Lung (tissue), 12 donors: ENCODE results near the gene ARPP21. TPM values are rescaled to one million over a fixed set of nuclear protein-coding genes. Genes with fewer than 3 reads are reported as not detected.

ENCODE experiments used
- ATAC-seq: fragments of 200-7000 bp; cut with Tn5 transposase; one replicate; pipeline ENCODE4 v1.9.1; 2020; ENCODE audit warnings: moderate number of reproducible peaks; ENCODE audit not compliant: insufficient read depth, low FRiP score
- DNase-seq, 3 donors: peaks; one replicate each; pipeline ENCODE4 v3.0.0-alpha.2; 2013 to 2017
- H3K27ac ChIP-seq, 2 donors: one replicate each; pipeline ENCODE4 v1.5.1; 2013; ENCODE audit warnings: mild to moderate bottlenecking in 2 of 2, moderate library complexity in 2 of 2, control low read depth in 1 of 2, inconsistent platforms in 1 of 2, low read depth in 1 of 2, low read length in 1 of 2
- H3K27me3 ChIP-seq, 3 donors: one replicate each; pipeline ENCODE4 v1.5.1; 2013; ENCODE audit warnings: low read length in 2 of 3; ENCODE audit not compliant: control insufficient read depth in 3 of 3, insufficient read depth in 3 of 3
- H3K36me3 ChIP-seq, 4 donors: one replicate each; pipeline ENCODE4 v1.5.1; 2013; ENCODE audit warnings: low read length in 4 of 4, mild to moderate bottlenecking in 1 of 4, moderate library complexity in 1 of 4; ENCODE audit not compliant: control insufficient read depth in 4 of 4, insufficient read depth in 4 of 4
- H3K4me1 ChIP-seq, 5 donors: one replicate each; pipeline ENCODE4 v1.5.1; 2013; ENCODE audit warnings: low read length in 5 of 5, mild to moderate bottlenecking in 2 of 5, moderate library complexity in 1 of 5; ENCODE audit not compliant: control insufficient read depth in 5 of 5, insufficient read depth in 5 of 5
- H3K4me3 ChIP-seq: one replicate; pipeline ENCODE4 v1.5.1; 2013; ENCODE audit warnings: mild to moderate bottlenecking, control low read depth, moderate library complexity
- H3K9ac ChIP-seq, 2 donors: one replicate each; pipeline ENCODE4 v1.5.1; 2013; ENCODE audit warnings: low read length in 2 of 2, control low read depth in 1 of 2; ENCODE audit not compliant: insufficient read depth in 1 of 2
- H3K9me3 ChIP-seq, 4 donors: one replicate each; pipeline ENCODE4 v1.5.1; 2013; ENCODE audit warnings: low read length in 3 of 4, mild to moderate bottlenecking in 1 of 4, moderate library complexity in 1 of 4; ENCODE audit not compliant: control insufficient read depth in 4 of 4, insufficient read depth in 3 of 4
- CTCF ChIP-seq: IDR thresholded peaks from 2 replicates; pipeline ENCODE4 v1.5.1; 2012; ENCODE audit warnings: mild to moderate bottlenecking; ENCODE audit errors: control extremely low read depth, extremely low read depth
- WGBS, 2 donors: extraction: QIAGEN DNeasy Blood & Tissue Kit; methylation state at CpG; one replicate each; pipeline ENCODE4 v1.1.7; 2013; 5-methylcytosine and 5-hydroxymethylcytosine counted together
- polyA plus RNA-seq, 2 donors: library from polyadenylated mRNA; stranded (reverse); fragments of 200-250 nt; gene quantifications; one replicate each; pipeline ENCODE4 v1.2.1, GENCODE V29; 2013
- total RNA-seq, 2 donors: library from RNA; depleted of rRNA in 1 of 2; stranded (reverse); fragments of >200 nt in 1 of 2; gene quantifications; one replicate each; pipeline ENCODE4 v1.2.1, GENCODE V29; 2014 to 2021
- donor health status: control.
- donor health status: control.
- donor health status: Bipolar disorder and iron deficiency.
- donor health status: healthy.
- donor health status: DM: yes; HTN: yes; CAD: no.

ARPP21 gene
- total and polyA plus RNA-seq, 4 donors = 0.71 TPM; not detected in 3

- H3K4me3 ChIP-seq = no peak overlapping the region
- no peak for TF ChIP-seq CTCF
- DNase-seq = no peak
- no peak for ATAC-seq
- H3K27ac ChIP-seq = no peak overlapping the region
- H3K9me3 ChIP-seq = no peaks in the 10 kb centered on the region
- 81 to 88% methylated on average over 2 of the region's 2 CpGs for WGBS, 2 donors
- peaks cover 0 to 7% (median 0%) of the 10 kb centered on the region in 5 donors for H3K4me1 ChIP-seq
- no peaks in the 10 kb centered on the region for H3K36me3 ChIP-seq
- peaks cover 0 to 3% (median 2%) of the 10 kb centered on the region in 3 donors for H3K27me3 ChIP-seq
- no peak overlapping the region for H3K9ac ChIP-seq
These were observed 137.7 kb downstream of the ARPP21 start for GRCh38 chr3:35777065-35777464.

GRCh38 chr3:35777563-35778554, 138.5 kb downstream of the ARPP21 start:
- H3K9me3 ChIP-seq = no peaks in the 10 kb centered on the region
- no peak overlapping the region for H3K4me3 ChIP-seq
- ATAC-seq (no peak), DNase-seq (no peak)
- no peak overlapping the region for H3K27ac ChIP-seq
- no peak for TF ChIP-seq CTCF
- H3K9ac ChIP-seq = no peak overlapping the region
- no peaks in the 10 kb centered on the region for H3K36me3 ChIP-seq
- 51 to 71% methylated on average over 4 of the region's 4 CpGs for WGBS, 2 donors
- H3K4me1 ChIP-seq = no peaks in the 10 kb centered on the region
- H3K27me3 ChIP-seq = peaks cover 0 to 3% (median 2%) of the 10 kb centered on the region in 3 donors

GRCh38 chr3:35779611-35780010, 140.3 kb downstream of the ARPP21 start:
- no peaks in the 10 kb centered on the region for H3K4me1 ChIP-seq
- DNase-seq (no peak), ATAC-seq (no peak)
- H3K9me3 ChIP-seq = no peaks in the 10 kb centered on the region
- no peak overlapping the region for H3K9ac ChIP-seq
- peaks cover 0 to 3% (median 2%) of the 10 kb centered on the region in 3 donors for H3K27me3 ChIP-seq
- TF ChIP-seq CTCF = no peak
- H3K4me3 ChIP-seq = no peak overlapping the region
- H3K36me3 ChIP-seq = no peaks in the 10 kb centered on the region
- no peak overlapping the region for H3K27ac ChIP-seq
